Measurements from ENCODE around the gene ENDOG.

- TF ChIP-seq, protein P1, sequence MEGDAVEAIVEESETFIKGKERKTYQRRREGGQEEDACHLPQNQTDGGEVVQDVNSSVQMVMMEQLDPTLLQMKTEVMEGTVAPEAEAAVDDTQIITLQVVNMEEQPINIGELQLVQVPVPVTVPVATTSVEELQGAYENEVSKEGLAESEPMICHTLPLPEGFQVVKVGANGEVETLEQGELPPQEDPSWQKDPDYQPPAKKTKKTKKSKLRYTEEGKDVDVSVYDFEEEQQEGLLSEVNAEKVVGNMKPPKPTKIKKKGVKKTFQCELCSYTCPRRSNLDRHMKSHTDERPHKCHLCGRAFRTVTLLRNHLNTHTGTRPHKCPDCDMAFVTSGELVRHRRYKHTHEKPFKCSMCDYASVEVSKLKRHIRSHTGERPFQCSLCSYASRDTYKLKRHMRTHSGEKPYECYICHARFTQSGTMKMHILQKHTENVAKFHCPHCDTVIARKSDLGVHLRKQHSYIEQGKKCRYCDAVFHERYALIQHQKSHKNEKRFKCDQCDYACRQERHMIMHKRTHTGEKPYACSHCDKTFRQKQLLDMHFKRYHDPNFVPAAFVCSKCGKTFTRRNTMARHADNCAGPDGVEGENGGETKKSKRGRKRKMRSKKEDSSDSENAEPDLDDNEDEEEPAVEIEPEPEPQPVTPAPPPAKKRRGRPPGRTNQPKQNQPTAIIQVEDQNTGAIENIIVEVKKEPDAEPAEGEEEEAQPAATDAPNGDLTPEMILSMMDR (IDR thresholded peaks at IDR 0.05; ENCODE audit: poor library complexity, severe bottlenecking): no peak
- TF ChIP-seq EZH2 (IDR thresholded peaks at IDR 0.05; ENCODE audit: borderline replicate concordance, insufficient read depth, low read length, poor library complexity, severe bottlenecking): no peak
Observed at GRCh38 chr9:128822407-128823042, 4.2 kb downstream of the ENDOG start.
